Globus pallidus (tissue), 1 donor: Measurements from ENCODE around the gene NAT9.

ENCODE experiments used
- DNase-seq: peaks from one replicate; pipeline ENCODE4 v3.0.0-alpha.2; 2015; ENCODE audit warnings: low spot score

NAT9 gene

GRCh38 chr17:74744714-74745547 lies 31.2 kb downstream of the NAT9 start:
- DNase-seq = peak; percentile 78

GRCh38 chr17:74744349-74744713 lies 31.8 kb downstream of the NAT9 start:
- DNase-seq = no peak

- DNase-seq = no peak
Measured at GRCh38 chr17:74743755-74744154, 32.4 kb downstream of the NAT9 start.

GRCh38 chr17:74742978-74743545 lies 33.1 kb downstream of the NAT9 start:
- no peak for DNase-seq

- no peak for DNase-seq
Measured at GRCh38 chr17:74742153-74742515, 34.0 kb downstream of the NAT9 start.

GRCh38 chr17:74740641-74741387 lies 35.3 kb downstream of the NAT9 start:
- DNase-seq = no peak

GRCh38 chr17:74740173-74740572 lies 36.0 kb downstream of the NAT9 start:
- DNase-seq = no peak

- no peak for DNase-seq
Measured at GRCh38 chr17:74739227-74739831, 36.8 kb downstream of the NAT9 start.

- no peak for DNase-seq
Measured at GRCh38 chr17:74738051-74738996, 37.8 kb downstream of the NAT9 start.

- DNase-seq = no peak
Measured at GRCh38 chr17:74737299-74738050, 38.7 kb downstream of the NAT9 start.

GRCh38 chr17:74736513-74737298 lies 39.4 kb downstream of the NAT9 start, which contains the start of gene RAB37:
RAB37 (plus strand) TSS chr17:74737256; CDS start chr17:74737273, 17 bp downstream.
- no peak for DNase-seq

GRCh38 chr17:74734256-74734655 lies 41.9 kb downstream of the NAT9 start:
- DNase-seq = no peak

GRCh38 chr17:74733365-74734122 lies 42.6 kb downstream of the NAT9 start:
- DNase-seq = no peak

GRCh38 chr17:74732042-74732867 lies 43.9 kb downstream of the NAT9 start:
- no peak for DNase-seq

GRCh38 chr17:74731347-74731605 lies 44.9 kb downstream of the NAT9 start:
- no peak for DNase-seq

GRCh38 chr17:74730491-74731346 lies 45.4 kb downstream of the NAT9 start:
- no peak for DNase-seq

GRCh38 chr17:74729866-74730265 lies 46.3 kb downstream of the NAT9 start:
- DNase-seq = no peak

GRCh38 chr17:74729368-74729767 lies 46.8 kb downstream of the NAT9 start:
- DNase-seq = no peak
